Measurements from ENCODE around the gene PUS7L. TPM values are rescaled to one million over a fixed set of nuclear protein-coding genes. Genes with fewer than 3 reads are reported as not detected.
"Not testable (repeated sequence)": the region's sequence is repeated elsewhere in the genome, so short reads cannot be mapped to it uniquely, and the experiment has no call there.

The PUS7L gene
- total and polyA plus RNA-seq, 4 donors = 10.9 to 27.1 (median 17.5) TPM

- Histone ChIP-seq H3K4me1 (ENCODE audit: control insufficient read depth, insufficient read depth, low read length) (no peaks in the 10 kb centered on the region), H3K27ac (ENCODE audit: low read depth, low read length) (no peak overlapping the region), H3K27me3 (ENCODE audit: control insufficient read depth, insufficient read depth, low read length) (no peaks in the 10 kb centered on the region), H3K4me3 (ENCODE audit: low read depth, low read length) (no peak overlapping the region), H3K9me3 (ENCODE audit: control insufficient read depth, insufficient read depth, low read length) (no peaks in the 10 kb centered on the region), H3K36me3 (ENCODE audit: control insufficient read depth, insufficient read depth, low read length) (no peaks in the 10 kb centered on the region)
- no peak for DNase-seq (ENCODE audit: low read depth in 4 of 6, low spot score in 6 of 6)
- no CpG with 5 or more reads among the region's 4 CpGs for WGBS (ENCODE audit: insufficient coverage)
These were observed 28.3 kb downstream of the PUS7L start for GRCh38 chr12:43730283-43730682.

GRCh38 chr12:43728698-43729097, 29.9 kb downstream of the PUS7L start:
- no peaks in the 10 kb centered on the region for H3K36me3 ChIP-seq (ENCODE audit: control insufficient read depth, insufficient read depth, low read length)
- H3K27me3 ChIP-seq (ENCODE audit: control insufficient read depth, insufficient read depth, low read length) = no peaks in the 10 kb centered on the region
- H3K27ac ChIP-seq (ENCODE audit: low read depth, low read length) = no peak overlapping the region
- H3K4me3 ChIP-seq (ENCODE audit: low read depth, low read length) = no peak overlapping the region
- H3K4me1 ChIP-seq (ENCODE audit: control insufficient read depth, insufficient read depth, low read length) = no peaks in the 10 kb centered on the region
- no CpG with 5 or more reads among the region's 1 CpG for WGBS (ENCODE audit: insufficient coverage)
- H3K9me3 ChIP-seq (ENCODE audit: control insufficient read depth, insufficient read depth, low read length) = no peaks in the 10 kb centered on the region
- DNase-seq (ENCODE audit: low read depth in 4 of 6, low spot score in 6 of 6) = no peak

GRCh38 chr12:43728117-43728516, 30.5 kb downstream of the PUS7L start:
- Histone ChIP-seq H3K36me3 (ENCODE audit: control insufficient read depth, insufficient read depth, low read length) (no peaks in the 10 kb centered on the region), H3K9me3 (ENCODE audit: control insufficient read depth, insufficient read depth, low read length) (no peaks in the 10 kb centered on the region), H3K27me3 (ENCODE audit: control insufficient read depth, insufficient read depth, low read length) (no peaks in the 10 kb centered on the region), H3K4me3 (ENCODE audit: low read depth, low read length) (no peak overlapping the region), H3K4me1 (ENCODE audit: control insufficient read depth, insufficient read depth, low read length) (no peaks in the 10 kb centered on the region), H3K27ac (ENCODE audit: low read depth, low read length) (no peak overlapping the region)
- no CpG with 5 or more reads among the region's 2 CpGs for WGBS (ENCODE audit: insufficient coverage)
- DNase-seq (ENCODE audit: low read depth in 4 of 6, low spot score in 6 of 6) = peak in 2 of 6 donors; percentile 18 to 32

DNA sequence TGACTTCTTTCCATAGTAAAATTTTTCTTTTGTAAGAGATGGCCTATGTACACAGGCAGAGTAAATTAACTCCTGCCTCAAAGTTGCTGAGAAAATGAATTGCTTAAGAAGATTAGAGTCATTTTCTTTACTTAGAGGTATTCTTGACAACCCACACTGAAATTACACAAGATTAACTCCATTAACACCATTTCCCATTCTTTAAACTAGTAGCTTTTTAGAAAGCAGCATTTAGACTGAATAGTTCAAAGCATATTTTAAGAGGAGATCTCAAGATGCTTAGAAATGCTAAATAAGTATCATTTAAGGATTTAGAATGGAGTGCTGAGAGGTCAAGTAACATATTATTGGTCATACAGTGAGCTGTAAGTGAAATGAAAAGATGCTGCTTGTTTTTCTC, 35.5 kb downstream of the PUS7L start:
- no peak for DNase-seq (ENCODE audit: low read depth in 4 of 6, low spot score in 6 of 6)
- Histone ChIP-seq H3K36me3 (ENCODE audit: control insufficient read depth, insufficient read depth, low read length) (no peaks in the 10 kb centered on the region), H3K9me3 (ENCODE audit: control insufficient read depth, insufficient read depth, low read length) (no peaks in the 10 kb centered on the region), H3K4me3 (ENCODE audit: low read depth, low read length) (no peak overlapping the region), H3K4me1 (ENCODE audit: control insufficient read depth, insufficient read depth, low read length) (peaks cover 3% of the 10 kb centered on the region), H3K27ac (ENCODE audit: low read depth, low read length) (no peak overlapping the region), H3K27me3 (ENCODE audit: control insufficient read depth, insufficient read depth, low read length) (no peaks in the 10 kb centered on the region)

- H3K9me3 ChIP-seq (ENCODE audit: control insufficient read depth, insufficient read depth, low read length) = no peaks in the 10 kb centered on the region
- no peaks in the 10 kb centered on the region for H3K27me3 ChIP-seq (ENCODE audit: control insufficient read depth, insufficient read depth, low read length)
- DNase-seq (ENCODE audit: low read depth in 4 of 6, low spot score in 6 of 6) = no peak
- H3K36me3 ChIP-seq (ENCODE audit: control insufficient read depth, insufficient read depth, low read length) = no peaks in the 10 kb centered on the region
- peaks cover 3% of the 10 kb centered on the region for H3K4me1 ChIP-seq (ENCODE audit: control insufficient read depth, insufficient read depth, low read length)
- H3K4me3 ChIP-seq (ENCODE audit: low read depth, low read length) = no peak overlapping the region
- H3K27ac ChIP-seq (ENCODE audit: low read depth, low read length) = no peak overlapping the region
These were observed 36.0 kb downstream of the PUS7L start for GRCh38 chr12:43722621-43723020.

DNA sequence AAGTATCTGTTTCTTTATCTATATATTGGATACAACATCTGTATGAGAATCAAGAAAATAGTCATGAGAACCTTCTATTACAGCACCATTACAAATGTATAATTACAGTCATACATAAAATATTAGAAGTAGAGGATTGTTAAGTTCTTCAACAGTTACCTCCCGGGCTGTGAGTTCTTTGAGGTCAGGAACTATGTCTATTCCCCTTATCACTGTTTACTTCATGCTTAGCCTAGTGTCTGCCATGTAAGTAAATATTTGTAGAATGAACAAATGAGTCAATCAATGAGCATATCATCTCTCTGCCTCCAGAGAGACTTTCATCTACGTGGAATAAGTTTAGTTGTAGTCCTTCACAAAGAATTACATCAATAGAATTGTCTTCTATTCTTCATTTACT, 47.2 kb downstream of the PUS7L start:
- Histone ChIP-seq H3K36me3 (ENCODE audit: control insufficient read depth, insufficient read depth, low read length) (no peaks in the 10 kb centered on the region), H3K4me1 (ENCODE audit: control insufficient read depth, insufficient read depth, low read length) (no peaks in the 10 kb centered on the region), H3K27ac (ENCODE audit: low read depth, low read length) (no peak overlapping the region), H3K27me3 (ENCODE audit: control insufficient read depth, insufficient read depth, low read length) (no peaks in the 10 kb centered on the region), H3K9me3 (ENCODE audit: control insufficient read depth, insufficient read depth, low read length) (no peaks in the 10 kb centered on the region), H3K4me3 (ENCODE audit: low read depth, low read length) (no peak overlapping the region)
- no CpG with 5 or more reads among the region's 2 CpGs for WGBS (ENCODE audit: insufficient coverage)
- no peak for DNase-seq (ENCODE audit: low read depth in 4 of 6, low spot score in 6 of 6)

DNA sequence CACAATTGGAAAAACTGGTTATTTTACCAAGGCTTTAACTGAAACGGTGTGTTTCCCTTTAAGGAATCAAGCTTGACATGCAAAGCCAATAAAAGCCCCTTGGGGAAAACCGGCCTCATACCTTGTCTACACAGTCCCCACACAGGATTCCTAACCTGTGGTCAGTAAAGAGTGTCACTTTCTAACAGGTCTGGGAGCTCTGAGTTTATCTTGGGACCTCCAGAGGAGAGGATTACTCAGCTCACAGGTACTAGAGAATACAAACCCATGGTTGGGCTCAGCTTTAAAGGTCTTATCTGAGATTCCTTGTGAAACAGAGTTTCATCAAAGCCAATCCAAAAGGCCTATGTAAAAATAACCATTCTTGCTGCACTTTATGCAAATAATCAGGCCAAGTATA, 54.8 kb downstream of the PUS7L start:
- DNase-seq (ENCODE audit: low read depth in 4 of 6, low spot score in 6 of 6); H3K27me3 ChIP-seq (ENCODE audit: control insufficient read depth, insufficient read depth, low read length); H3K36me3 ChIP-seq (ENCODE audit: control insufficient read depth, insufficient read depth, low read length); H3K4me3 ChIP-seq (ENCODE audit: low read depth, low read length); H3K9me3 ChIP-seq (ENCODE audit: control insufficient read depth, insufficient read depth, low read length); H3K4me1 ChIP-seq (ENCODE audit: control insufficient read depth, insufficient read depth, low read length); H3K27ac ChIP-seq (ENCODE audit: low read depth, low read length): not testable (repeated sequence)
- no CpG with 5 or more reads among the region's 2 CpGs for WGBS (ENCODE audit: insufficient coverage)

GRCh38 chr12:43701194-43701593, 57.4 kb downstream of the PUS7L start:
- H3K4me1 ChIP-seq (ENCODE audit: control insufficient read depth, insufficient read depth, low read length); DNase-seq (ENCODE audit: low read depth in 4 of 6, low spot score in 6 of 6); H3K27ac ChIP-seq (ENCODE audit: low read depth, low read length); H3K9me3 ChIP-seq (ENCODE audit: control insufficient read depth, insufficient read depth, low read length); H3K36me3 ChIP-seq (ENCODE audit: control insufficient read depth, insufficient read depth, low read length); H3K4me3 ChIP-seq (ENCODE audit: low read depth, low read length); H3K27me3 ChIP-seq (ENCODE audit: control insufficient read depth, insufficient read depth, low read length): not testable (repeated sequence)
- WGBS (ENCODE audit: insufficient coverage) = 100% methylated on average over 1 of the region's 1 CpG

DNA sequence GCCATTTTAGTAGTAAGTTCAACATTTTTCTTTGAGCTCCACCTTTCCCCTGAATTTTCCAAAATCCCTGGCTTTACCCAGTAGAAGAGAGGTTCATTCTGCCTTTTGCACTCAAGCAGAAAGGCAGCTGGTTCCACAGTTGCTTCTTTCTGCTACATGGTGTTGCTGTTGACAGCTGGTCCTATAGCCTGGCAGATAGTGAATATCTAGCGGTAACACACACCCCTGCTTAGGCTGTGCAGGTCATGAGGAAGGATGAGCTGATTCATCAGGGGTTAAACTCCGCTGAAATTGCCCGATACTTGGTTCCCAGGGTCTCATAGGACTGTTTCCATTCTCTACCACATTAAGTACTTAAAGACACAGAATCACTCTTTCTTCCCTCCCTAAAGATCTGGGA, 62.4 kb downstream of the PUS7L start:
- DNase-seq (ENCODE audit: low read depth in 4 of 6, low spot score in 6 of 6) = no peak
- WGBS (ENCODE audit: insufficient coverage) = 61% methylated on average over 3 of the region's 3 CpGs

DNA sequence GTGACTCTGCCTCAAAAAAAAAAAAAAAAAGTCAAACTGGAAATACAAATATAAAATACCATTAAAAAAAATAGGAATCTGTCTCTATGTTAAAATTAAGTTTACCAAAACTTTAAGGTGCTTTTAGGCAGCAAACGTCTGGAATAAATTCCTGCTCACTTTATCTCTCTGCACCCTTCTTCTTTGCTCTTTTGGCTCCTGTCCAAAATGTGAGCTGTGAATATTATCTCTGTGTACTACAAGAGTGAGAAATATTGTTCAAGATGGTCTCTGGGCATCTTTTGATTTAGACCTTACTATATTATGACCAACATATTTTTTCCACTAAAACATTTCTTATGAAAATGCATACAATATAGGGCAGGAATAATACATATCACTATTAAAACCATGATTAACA, 63.7 kb downstream of the PUS7L start:
- no peaks in the 10 kb centered on the region for H3K9me3 ChIP-seq (ENCODE audit: control insufficient read depth, insufficient read depth, low read length)
- no peaks in the 10 kb centered on the region for H3K36me3 ChIP-seq (ENCODE audit: control insufficient read depth, insufficient read depth, low read length)
- H3K27ac ChIP-seq (ENCODE audit: low read depth, low read length) = no peak overlapping the region
- no peaks in the 10 kb centered on the region for H3K27me3 ChIP-seq (ENCODE audit: control insufficient read depth, insufficient read depth, low read length)
- no peak for DNase-seq (ENCODE audit: low read depth in 4 of 6, low spot score in 6 of 6)
- no peak overlapping the region for H3K4me3 ChIP-seq (ENCODE audit: low read depth, low read length)
- H3K4me1 ChIP-seq (ENCODE audit: control insufficient read depth, insufficient read depth, low read length) = no peaks in the 10 kb centered on the region
- WGBS (ENCODE audit: insufficient coverage) = no CpG with 5 or more reads among the region's 1 CpG

More for the DNA sequence above, 62.4 kb downstream of the PUS7L start:
- H3K4me3 ChIP-seq (ENCODE audit: low read depth, low read length) = no peak overlapping the region
- H3K27me3 ChIP-seq (ENCODE audit: control insufficient read depth, insufficient read depth, low read length) = no peaks in the 10 kb centered on the region
- H3K36me3 ChIP-seq (ENCODE audit: control insufficient read depth, insufficient read depth, low read length) = no peaks in the 10 kb centered on the region
- H3K27ac ChIP-seq (ENCODE audit: low read depth, low read length) = no peak overlapping the region
- H3K9me3 ChIP-seq (ENCODE audit: control insufficient read depth, insufficient read depth, low read length) = no peaks in the 10 kb centered on the region
- no peaks in the 10 kb centered on the region for H3K4me1 ChIP-seq (ENCODE audit: control insufficient read depth, insufficient read depth, low read length)

Data from spinal cord (tissue), 10 donors.